ENCODE measurements around the gene GJD2.

The GJD2 gene

DNA sequence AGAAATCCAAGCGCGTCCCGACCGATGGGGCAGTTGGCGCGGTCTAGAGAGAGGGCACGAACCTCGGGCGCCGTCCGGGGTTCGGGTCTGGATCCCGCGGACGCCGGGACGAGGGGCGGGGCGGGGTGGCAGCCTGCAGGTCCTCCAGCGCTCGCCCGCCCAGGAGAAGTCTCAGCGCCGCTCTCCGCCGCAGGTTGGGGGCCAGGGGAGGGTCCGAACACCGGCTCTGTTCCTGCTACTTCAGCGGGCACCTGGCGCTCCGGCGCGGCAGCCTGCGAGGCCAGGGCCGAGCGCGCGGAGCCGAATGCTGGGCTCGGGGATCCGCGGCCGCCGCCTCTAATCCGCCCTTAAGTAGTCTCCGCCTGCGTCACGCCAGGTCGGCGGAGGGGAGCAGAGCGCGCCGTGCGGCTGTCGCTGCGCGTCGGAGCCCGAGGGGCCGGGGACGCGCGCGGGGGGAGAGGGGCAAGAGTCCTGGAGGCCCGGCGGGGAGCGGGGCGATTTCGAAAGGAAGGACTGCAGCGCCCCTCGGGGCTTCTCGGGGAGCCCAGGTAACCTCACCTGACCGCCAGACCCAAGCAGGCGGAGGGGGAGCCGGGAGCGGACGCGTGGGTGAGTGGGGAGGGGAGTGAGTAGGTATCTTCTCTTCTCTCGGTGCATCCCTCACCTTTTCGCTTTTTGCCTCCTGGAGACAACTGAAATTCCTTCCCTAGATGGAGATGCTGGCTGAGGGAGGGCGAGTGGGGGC, at the start of gene GJD2:
Gene GJD2, minus strand, starts transcription at position 325 of the 745 bp plus-strand sequence. CDS start 510 bp downstream, outside the sequence.
- no peaks in the 10 kb centered on the region for H3K36me3 ChIP-seq (ENCODE audit: control insufficient read depth, low read depth, low read length)
- no peak within 1 kb of the TSS for H3K27ac ChIP-seq (ENCODE audit: low read length)
- H3K27me3 ChIP-seq (ENCODE audit: control insufficient read depth, insufficient read depth, low read length): peaks cover 69% of the 10 kb centered on the region
- H3K9me3 ChIP-seq (ENCODE audit: control insufficient read depth, low read depth, low read length): no peaks in the 10 kb centered on the region
- no peak within 1 kb of the TSS for H3K9ac ChIP-seq (ENCODE audit: low read length)
- peaks cover 3% of the 10 kb centered on the region for H3K4me1 ChIP-seq (ENCODE audit: control insufficient read depth, low read depth, low read length)
- H3K4me3 ChIP-seq (ENCODE audit: low read length): peak within 1 kb of the TSS; percentile 63

- Histone ChIP-seq H3K4me3 (ENCODE audit: low read length) (no peak overlapping the region), H3K27me3 (ENCODE audit: control insufficient read depth, insufficient read depth, low read length) (no peaks in the 10 kb centered on the region), H3K9ac (ENCODE audit: low read length) (no peak overlapping the region), H3K36me3 (ENCODE audit: control insufficient read depth, low read depth, low read length) (no peaks in the 10 kb centered on the region), H3K4me1 (ENCODE audit: control insufficient read depth, low read depth, low read length) (peaks cover 3% of the 10 kb centered on the region), H3K27ac (ENCODE audit: low read length) (no peak overlapping the region), H3K9me3 (ENCODE audit: control insufficient read depth, low read depth, low read length) (no peaks in the 10 kb centered on the region)
These were observed 49.3 kb upstream of the GJD2 start for GRCh38 chr15:34804113-34804512.

DNA sequence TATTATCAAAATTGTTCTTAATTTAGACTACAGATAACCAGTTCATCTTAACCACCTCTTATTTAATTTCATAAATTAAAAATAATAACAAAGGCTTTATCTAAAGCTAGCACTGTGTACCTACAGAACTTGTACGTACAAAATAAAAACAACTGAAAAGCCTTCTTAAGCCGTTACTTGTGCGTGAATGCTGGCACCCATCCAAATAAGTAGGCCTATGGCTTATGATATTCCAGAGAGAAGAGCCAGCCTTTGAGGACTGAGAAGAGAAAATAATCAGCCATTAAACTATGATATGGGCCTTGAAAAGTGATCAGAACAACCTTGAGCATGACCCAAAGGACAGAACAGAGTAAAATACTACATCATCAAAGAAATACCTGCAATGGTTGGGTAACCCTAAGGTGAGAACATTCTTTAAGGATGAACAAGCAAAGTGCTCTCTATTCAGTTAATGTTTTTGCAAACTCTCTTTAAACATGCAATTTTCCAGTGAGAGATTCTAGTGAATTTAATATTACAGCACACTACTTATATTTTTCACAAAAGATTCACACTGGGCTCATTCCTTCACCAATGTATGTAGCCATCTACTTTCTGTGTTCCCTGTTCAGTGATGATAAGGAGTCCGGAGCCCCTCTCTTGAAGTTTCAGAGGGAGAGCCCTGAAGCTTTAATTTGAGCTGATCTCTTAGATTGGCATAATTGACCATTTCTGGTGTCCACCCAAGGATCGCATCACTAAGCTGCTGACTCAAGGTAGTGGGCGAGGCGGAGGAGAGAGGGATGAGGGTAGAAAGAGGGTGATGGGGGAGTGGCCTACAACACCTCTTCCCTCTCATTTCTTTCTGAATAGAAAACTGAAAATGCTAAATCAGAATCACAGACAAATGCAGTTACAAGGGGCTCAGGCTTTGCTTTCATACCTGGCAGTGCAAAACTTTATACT, 48.3 kb upstream of the GJD2 start:
- Histone ChIP-seq H3K36me3 (ENCODE audit: control insufficient read depth, low read depth, low read length) (no peaks in the 10 kb centered on the region), H3K9ac (ENCODE audit: low read length) (no peak overlapping the region), H3K9me3 (ENCODE audit: control insufficient read depth, low read depth, low read length) (no peaks in the 10 kb centered on the region), H3K4me3 (ENCODE audit: low read length) (no peak overlapping the region), H3K27me3 (ENCODE audit: control insufficient read depth, insufficient read depth, low read length) (no peaks in the 10 kb centered on the region), H3K27ac (ENCODE audit: low read length) (no peak overlapping the region), H3K4me1 (ENCODE audit: control insufficient read depth, low read depth, low read length) (peaks cover 3% of the 10 kb centered on the region)

- Histone ChIP-seq H3K27ac (ENCODE audit: low read length) (no peak overlapping the region), H3K36me3 (ENCODE audit: control insufficient read depth, low read depth, low read length) (no peaks in the 10 kb centered on the region), H3K9ac (ENCODE audit: low read length) (no peak overlapping the region), H3K4me3 (ENCODE audit: low read length) (no peak overlapping the region), H3K9me3 (ENCODE audit: control insufficient read depth, low read depth, low read length) (no peaks in the 10 kb centered on the region), H3K27me3 (ENCODE audit: control insufficient read depth, insufficient read depth, low read length) (no peaks in the 10 kb centered on the region), H3K4me1 (ENCODE audit: control insufficient read depth, low read depth, low read length) (peaks cover 3% of the 10 kb centered on the region)
These were observed 47.6 kb upstream of the GJD2 start for GRCh38 chr15:34802371-34802770.

GRCh38 chr15:34799149-34800101, 44.6 kb upstream of the GJD2 start:
- peaks cover 21% of the 10 kb centered on the region for H3K27me3 ChIP-seq (ENCODE audit: control insufficient read depth, insufficient read depth, low read length)
- no peak overlapping the region for H3K27ac ChIP-seq (ENCODE audit: low read length)
- H3K4me1 ChIP-seq (ENCODE audit: control insufficient read depth, low read depth, low read length): peaks cover 8% of the 10 kb centered on the region
- H3K9ac ChIP-seq (ENCODE audit: low read length): no peak overlapping the region
- H3K4me3 ChIP-seq (ENCODE audit: low read length): no peak overlapping the region
- no peaks in the 10 kb centered on the region for H3K9me3 ChIP-seq (ENCODE audit: control insufficient read depth, low read depth, low read length)
- no peaks in the 10 kb centered on the region for H3K36me3 ChIP-seq (ENCODE audit: control insufficient read depth, low read depth, low read length)

- H3K36me3 ChIP-seq (ENCODE audit: control insufficient read depth, low read depth, low read length): peaks cover 5% of the 10 kb centered on the region
- no peak overlapping the region for H3K9ac ChIP-seq (ENCODE audit: low read length)
- peaks cover 28% of the 10 kb centered on the region for H3K27me3 ChIP-seq (ENCODE audit: control insufficient read depth, insufficient read depth, low read length)
- H3K4me3 ChIP-seq (ENCODE audit: low read length): no peak overlapping the region
- no peaks in the 10 kb centered on the region for H3K9me3 ChIP-seq (ENCODE audit: control insufficient read depth, low read depth, low read length)
- H3K4me1 ChIP-seq (ENCODE audit: control insufficient read depth, low read depth, low read length): peaks cover 5% of the 10 kb centered on the region
- H3K27ac ChIP-seq (ENCODE audit: low read length): no peak overlapping the region
These were observed 42.1 kb upstream of the GJD2 start for GRCh38 chr15:34796847-34797435.

GRCh38 chr15:34795267-34796081, 40.7 kb upstream of the GJD2 start, which contains the start of gene ACTC1:
Gene ACTC1, minus strand, starts transcription at chr15:34795549. Its CDS starts 741 bp downstream, at chr15:34794808.
- Histone ChIP-seq H3K27me3 (ENCODE audit: control insufficient read depth, insufficient read depth, low read length) (peaks cover 28% of the 10 kb centered on the region), H3K9ac (ENCODE audit: low read length) (peak within 1 kb of the TSS; percentile 50), H3K9me3 (ENCODE audit: control insufficient read depth, low read depth, low read length) (no peaks in the 10 kb centered on the region), H3K27ac (ENCODE audit: low read length) (no peak within 1 kb of the TSS), H3K4me1 (ENCODE audit: control insufficient read depth, low read depth, low read length) (peaks cover 5% of the 10 kb centered on the region), H3K4me3 (ENCODE audit: low read length) (peak within 1 kb of the TSS; percentile 56), H3K36me3 (ENCODE audit: control insufficient read depth, low read depth, low read length) (peaks cover 14% of the 10 kb centered on the region)

DNA sequence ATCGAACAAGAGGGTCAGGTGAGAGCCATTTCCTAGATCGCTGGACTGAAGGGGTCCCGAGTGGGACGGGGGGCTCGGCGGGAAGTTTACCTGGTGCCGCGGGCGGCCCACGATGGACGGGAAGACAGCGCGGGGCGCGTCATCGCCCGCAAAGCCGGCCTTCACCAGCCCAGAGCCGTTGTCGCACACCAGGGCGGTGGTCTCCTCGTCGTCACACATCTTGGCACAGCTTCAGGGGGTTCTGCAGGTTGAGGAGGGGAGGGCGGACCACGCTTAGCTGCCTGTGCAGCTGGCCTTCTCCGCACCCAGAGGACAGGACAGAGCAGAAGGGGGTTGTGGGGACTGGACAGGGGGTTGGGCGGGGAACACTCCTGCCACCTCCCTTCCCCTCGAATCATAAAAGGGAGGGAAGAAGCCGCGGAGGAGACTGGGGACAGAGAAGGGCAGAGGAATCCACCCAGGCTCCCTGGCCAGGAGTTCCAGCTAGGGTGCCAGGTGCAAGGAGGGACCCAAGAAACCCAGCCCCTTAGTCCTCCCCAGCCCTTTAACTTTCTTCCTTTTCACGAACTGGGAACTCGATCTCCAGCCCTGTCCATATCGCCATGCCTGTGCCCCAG, 39.9 kb upstream of the GJD2 start:
- Histone ChIP-seq H3K9me3 (ENCODE audit: control insufficient read depth, low read depth, low read length) (no peaks in the 10 kb centered on the region), H3K4me3 (ENCODE audit: low read length) (peak overlapping the region; percentile 56), H3K27ac (ENCODE audit: low read length) (no peak overlapping the region), H3K4me1 (ENCODE audit: control insufficient read depth, low read depth, low read length) (peaks cover 5% of the 10 kb centered on the region), H3K36me3 (ENCODE audit: control insufficient read depth, low read depth, low read length) (peaks cover 18% of the 10 kb centered on the region), H3K9ac (ENCODE audit: low read length) (peak overlapping the region; percentile 50), H3K27me3 (ENCODE audit: control insufficient read depth, insufficient read depth, low read length) (peaks cover 28% of the 10 kb centered on the region)

DNA sequence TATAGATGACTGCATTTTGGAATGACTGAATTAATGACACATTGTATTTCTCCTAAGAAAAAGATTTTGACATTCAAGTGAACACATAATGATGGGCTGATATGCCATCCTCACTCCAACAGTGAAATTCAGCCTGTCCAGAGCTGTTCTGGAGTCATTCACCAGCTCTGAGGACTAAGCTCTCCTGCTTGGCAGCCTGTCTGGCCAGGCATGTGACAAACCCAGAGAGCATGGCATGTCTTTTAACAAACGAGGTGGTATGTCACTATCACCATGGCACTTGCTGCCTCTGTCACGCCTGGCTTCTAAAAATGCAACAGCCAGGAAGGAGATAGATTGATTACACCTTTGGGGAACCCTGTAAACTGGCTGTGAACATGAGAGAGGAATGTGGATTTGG, 39.1 kb upstream of the GJD2 start:
- Histone ChIP-seq H3K27me3 (ENCODE audit: control insufficient read depth, insufficient read depth, low read length) (peaks cover 28% of the 10 kb centered on the region), H3K36me3 (ENCODE audit: control insufficient read depth, low read depth, low read length) (peaks cover 18% of the 10 kb centered on the region), H3K27ac (ENCODE audit: low read length) (no peak overlapping the region), H3K4me3 (ENCODE audit: low read length) (no peak overlapping the region), H3K9me3 (ENCODE audit: control insufficient read depth, low read depth, low read length) (no peaks in the 10 kb centered on the region), H3K9ac (ENCODE audit: low read length) (no peak overlapping the region), H3K4me1 (ENCODE audit: control insufficient read depth, low read depth, low read length) (peaks cover 5% of the 10 kb centered on the region)

DNA sequence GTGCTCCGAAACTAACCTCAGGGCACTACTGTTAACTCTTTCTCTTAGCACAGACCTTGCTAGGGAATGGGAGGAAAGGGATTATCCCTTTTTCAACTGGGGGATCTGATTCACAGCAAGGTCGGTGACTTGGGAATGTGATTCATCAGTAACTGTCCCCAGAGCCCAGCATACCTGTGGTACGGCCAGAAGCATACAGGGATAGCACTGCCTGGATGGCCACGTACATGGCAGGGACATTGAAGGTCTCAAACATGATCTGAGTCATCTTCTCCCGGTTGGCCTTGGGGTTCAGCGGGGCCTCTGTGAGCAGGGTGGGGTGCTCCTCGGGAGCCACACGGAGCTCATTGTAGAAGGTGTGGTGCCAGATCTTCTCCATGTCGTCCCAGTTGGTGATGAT, 38.3 kb upstream of the GJD2 start:
- Histone ChIP-seq H3K4me1 (ENCODE audit: control insufficient read depth, low read depth, low read length) (peaks cover 5% of the 10 kb centered on the region), H3K9me3 (ENCODE audit: control insufficient read depth, low read depth, low read length) (no peaks in the 10 kb centered on the region), H3K4me3 (ENCODE audit: low read length) (no peak overlapping the region), H3K36me3 (ENCODE audit: control insufficient read depth, low read depth, low read length) (peaks cover 18% of the 10 kb centered on the region), H3K9ac (ENCODE audit: low read length) (no peak overlapping the region), H3K27me3 (ENCODE audit: control insufficient read depth, insufficient read depth, low read length) (peaks cover 28% of the 10 kb centered on the region), H3K27ac (ENCODE audit: low read length) (no peak overlapping the region)
